Neuronal stem cell (in vitro differentiated cells): ENCODE results near the gene CACNB2.

Experiments used
- DNase-seq: peaks from one replicate; pipeline ENCODE4 v3.0.0-alpha.2; 2013; ENCODE audit warnings: low spot score
- H2AFZ ChIP-seq: one replicate; pipeline ENCODE4 v1.6.1; 2013; ENCODE audit warnings: mild to moderate bottlenecking, low read length, inconsistent platforms
- H2AK5ac ChIP-seq: 2 replicates; pipeline ENCODE4 v1.6.1; 2013; ENCODE audit warnings: low read depth, mild to moderate bottlenecking, inconsistent platforms, low read length, moderate library complexity, mixed read lengths
- H2BK120ac ChIP-seq: 2 replicates; pipeline ENCODE4 v1.6.1; 2013; ENCODE audit warnings: low read depth, mild to moderate bottlenecking, inconsistent platforms, low read length, moderate library complexity, mixed read lengths
- H2BK12ac ChIP-seq: one replicate; pipeline ENCODE4 v1.6.1; 2013; ENCODE audit warnings: low read length, inconsistent platforms
- H2BK15ac ChIP-seq: 2 replicates; pipeline ENCODE4 v1.6.1; 2013; ENCODE audit warnings: mild to moderate bottlenecking, low read length, inconsistent platforms, mixed read lengths
- H2BK5ac ChIP-seq: one replicate; pipeline ENCODE4 v1.6.1; 2013; ENCODE audit warnings: inconsistent platforms, mild to moderate bottlenecking, low read length, moderate library complexity
- H3K14ac ChIP-seq: one replicate; pipeline ENCODE4 v1.6.1; 2013; ENCODE audit warnings: low read length, inconsistent platforms
- H3K18ac ChIP-seq: 2 replicates; pipeline ENCODE4 v1.6.1; 2013; ENCODE audit warnings: low read length, inconsistent platforms
- H3K23ac ChIP-seq: 2 replicates; pipeline ENCODE4 v1.6.1; 2013; ENCODE audit warnings: low read depth, mild to moderate bottlenecking, mixed read lengths, low read length, inconsistent platforms; ENCODE audit not compliant: poor library complexity
- H3K27ac ChIP-seq: replicated peaks from 3 replicates; pipeline ENCODE4 v1.5.1; 2013; ENCODE audit warnings: low read length, inconsistent platforms
- H3K27me3 ChIP-seq, 3 experiments: 2 replicates each; pipeline ENCODE4 v1.6.1; 2013; ENCODE audit warnings: low read length in 3 of 3, mild to moderate bottlenecking in 2 of 3, inconsistent platforms in 1 of 3, low read depth in 1 of 3, mixed read lengths in 1 of 3, moderate library complexity in 1 of 3; ENCODE audit not compliant: control insufficient read depth in 3 of 3, insufficient read depth in 3 of 3
- H3K36me3 ChIP-seq, 2 donors: replicated peaks in 1 of 2; 2 replicates each; pipeline ENCODE4 v1.6.1; 2013; ENCODE audit warnings: low read length in 2 of 2; ENCODE audit not compliant: control insufficient read depth in 2 of 2, insufficient read depth in 2 of 2
- H3K4ac ChIP-seq: 2 replicates; pipeline ENCODE4 v1.6.1; 2013; ENCODE audit warnings: inconsistent platforms, mild to moderate bottlenecking, low read length, moderate library complexity
- H3K4me1 ChIP-seq, 2 donors: 1 replicate in 1 of 2; 2 replicates in 1 of 2; pipeline ENCODE4 v1.6.1; 2013; ENCODE audit warnings: low read length in 2 of 2, low read depth in 1 of 2; ENCODE audit not compliant: control insufficient read depth in 2 of 2, insufficient read depth in 1 of 2
- H3K4me2 ChIP-seq: one replicate; pipeline ENCODE4 v1.6.1; 2013; ENCODE audit warnings: mild to moderate bottlenecking, low read length, inconsistent platforms; ENCODE audit not compliant: insufficient read depth, poor library complexity, severe bottlenecking
- H3K4me3 ChIP-seq, 2 donors: 2 replicates each; pipeline ENCODE4 v1.5.1; 2013; ENCODE audit warnings: low read length in 2 of 2, mild to moderate bottlenecking in 2 of 2, inconsistent platforms in 1 of 2, moderate library complexity in 1 of 2
- H3K79me1 ChIP-seq: one replicate; pipeline ENCODE4 v1.6.1; 2013; ENCODE audit warnings: low read depth, mild to moderate bottlenecking, inconsistent platforms, low read length, moderate library complexity
- H3K9ac ChIP-seq: one replicate; pipeline ENCODE4 v1.6.1; 2013; ENCODE audit warnings: mild to moderate bottlenecking, low read depth, low read length, inconsistent platforms; ENCODE audit not compliant: poor library complexity
- H3K9me3 ChIP-seq, 2 donors: replicated peaks in 1 of 2; 2 replicates each; pipeline versions ENCODE3 to v1.6.1; 2013; ENCODE audit warnings: low read length in 2 of 2, mild to moderate bottlenecking in 2 of 2, inconsistent platforms in 1 of 2, low read depth in 1 of 2, mixed read lengths in 1 of 2, moderate library complexity in 1 of 2; ENCODE audit not compliant: control insufficient read depth in 2 of 2, insufficient read depth in 1 of 2
- H4K8ac ChIP-seq: one replicate; pipeline ENCODE4 v1.6.1; 2013; ENCODE audit warnings: low read depth, mild to moderate bottlenecking, inconsistent platforms, low read length, moderate library complexity
- H4K91ac ChIP-seq: one replicate; pipeline ENCODE4 v1.6.1; 2013; ENCODE audit warnings: low read length, low read depth, mild to moderate bottlenecking, inconsistent platforms; ENCODE audit not compliant: poor library complexity
- WGBS, 2 donors: extraction: QIAGEN DNeasy Blood & Tissue Kit; methylation state at CpG; one replicate each; pipeline ENCODE4 v1.1.7; 2013; ENCODE audit warnings: missing lambda C conversion rate in 2 of 2, mixed read lengths in 1 of 2; ENCODE audit not compliant: insufficient read length in 2 of 2, insufficient replicate concordance in 1 of 2; ENCODE audit errors: extremely low coverage in 2 of 2; 5-methylcytosine and 5-hydroxymethylcytosine counted together

CACNB2 gene

DNA sequence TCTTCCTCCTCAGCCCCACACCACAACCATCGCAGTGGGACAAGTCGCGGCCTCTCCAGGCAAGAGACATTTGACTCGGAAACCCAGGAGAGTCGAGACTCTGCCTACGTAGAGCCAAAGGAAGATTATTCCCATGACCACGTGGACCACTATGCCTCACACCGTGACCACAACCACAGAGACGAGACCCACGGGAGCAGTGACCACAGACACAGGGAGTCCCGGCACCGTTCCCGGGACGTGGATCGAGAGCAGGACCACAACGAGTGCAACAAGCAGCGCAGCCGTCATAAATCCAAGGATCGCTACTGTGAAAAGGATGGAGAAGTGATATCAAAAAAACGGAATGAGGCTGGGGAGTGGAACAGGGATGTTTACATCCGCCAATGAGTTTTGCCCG, 399.1 kb downstream of the CACNB2 start:
- Histone ChIP-seq H2BK5ac (no peak overlapping the region), H3K4me2 (no peak overlapping the region), H3K79me1 (no peaks in the 10 kb centered on the region), H2AFZ (no peak overlapping the region), H3K18ac (no peak overlapping the region), H3K36me3 (peaks cover 3 to 54% of the 10 kb centered on the region in 2 donors), H3K9ac (no peak overlapping the region), H2BK12ac (no peak overlapping the region), H3K4me1 (no peaks in the 10 kb centered on the region), H3K4me3 (no peak overlapping the region), H3K23ac (no peak overlapping the region), H2BK15ac (no peak overlapping the region), H2AK5ac (no peak overlapping the region), H3K27ac (no peak overlapping the region), H3K9me3 (no peaks in the 10 kb centered on the region), H3K4ac (no peak overlapping the region), H3K27me3 (no peaks in the 10 kb centered on the region), H3K14ac (no peak overlapping the region), H2BK120ac (no peak overlapping the region), H4K91ac (no peak overlapping the region), H4K8ac (no peak overlapping the region)
- WGBS, 2 donors, result no CpG with 5 or more reads among the region's 22 CpGs
- no peak for DNase-seq

GRCh38 chr10:18540195-18540594, 400.0 kb downstream of the CACNB2 start:
- Histone ChIP-seq H3K27me3 (no peaks in the 10 kb centered on the region), H3K27ac (no peak overlapping the region), H4K8ac (no peak overlapping the region), H2BK12ac (no peak overlapping the region), H3K4ac (no peak overlapping the region), H3K14ac (no peak overlapping the region), H2AK5ac (no peak overlapping the region), H3K79me1 (no peaks in the 10 kb centered on the region), H4K91ac (no peak overlapping the region), H3K9ac (no peak overlapping the region), H3K4me3 (no peak overlapping the region), H2AFZ (no peak overlapping the region), H3K18ac (no peak overlapping the region), H2BK15ac (no peak overlapping the region), H2BK5ac (no peak overlapping the region), H3K4me2 (no peak overlapping the region), H3K9me3 (no peaks in the 10 kb centered on the region), H2BK120ac (no peak overlapping the region), H3K23ac (no peak overlapping the region), H3K36me3 (peaks cover 3 to 63% of the 10 kb centered on the region in 2 donors), H3K4me1 (no peaks in the 10 kb centered on the region)
- no peak for DNase-seq

DNA sequence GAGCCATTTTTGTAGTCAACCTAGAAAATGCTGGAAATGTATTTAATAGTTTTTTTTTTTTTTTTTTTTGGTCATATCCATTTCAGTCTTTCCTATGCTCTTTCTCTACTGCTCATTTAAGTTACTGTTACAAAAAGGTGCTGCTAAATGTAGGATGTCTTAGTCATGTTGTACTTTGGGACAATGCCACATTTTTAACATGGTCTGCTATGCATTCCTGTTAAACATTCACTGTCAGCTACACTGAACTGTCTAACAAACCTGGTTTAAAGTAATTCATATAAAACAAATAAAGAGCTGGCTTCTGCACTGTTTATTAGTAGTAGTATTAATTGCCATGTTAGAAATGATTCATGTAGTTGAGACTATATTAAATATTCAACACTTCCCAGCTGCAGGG, 402.6 kb downstream of the CACNB2 start:
- Histone ChIP-seq H3K4me3 (no peak overlapping the region), H3K14ac (no peak overlapping the region), H3K4me2 (no peak overlapping the region), H4K8ac (no peak overlapping the region), H3K9ac (no peak overlapping the region), H3K9me3 (no peaks in the 10 kb centered on the region), H3K27ac (no peak overlapping the region), H3K23ac (no peak overlapping the region), H2AFZ (no peak overlapping the region), H2BK12ac (no peak overlapping the region), H3K36me3 (peaks cover 3 to 56% of the 10 kb centered on the region in 2 donors), H3K4me1 (no peaks in the 10 kb centered on the region), H3K4ac (no peak overlapping the region), H2BK15ac (no peak overlapping the region), H2BK5ac (no peak overlapping the region), H3K18ac (no peak overlapping the region), H4K91ac (no peak overlapping the region), H2BK120ac (no peak overlapping the region), H3K27me3 (no peaks in the 10 kb centered on the region), H2AK5ac (no peak overlapping the region), H3K79me1 (no peaks in the 10 kb centered on the region)
- DNase-seq, result no peak

GRCh38 chr10:18545621-18546305, 405.5 kb downstream of the CACNB2 start:
- H3K27ac ChIP-seq, result no peak overlapping the region
- DNase-seq, result no peak

More at GRCh38 chr10:18545621-18546305, 405.5 kb downstream of the CACNB2 start:
- Histone ChIP-seq H2AFZ (no peak overlapping the region), H3K27me3 (no peaks in the 10 kb centered on the region), H4K8ac (no peak overlapping the region), H3K4ac (no peak overlapping the region), H2BK5ac (no peak overlapping the region), H3K9me3 (no peaks in the 10 kb centered on the region), H2BK12ac (no peak overlapping the region), H3K79me1 (no peaks in the 10 kb centered on the region), H3K23ac (no peak overlapping the region), H3K14ac (no peak overlapping the region), H2AK5ac (no peak overlapping the region), H3K18ac (no peak overlapping the region), H2BK120ac (no peak overlapping the region), H3K4me2 (no peak overlapping the region), H3K9ac (no peak overlapping the region), H4K91ac (no peak overlapping the region), H2BK15ac (no peak overlapping the region), H3K4me3 (no peak overlapping the region), H3K36me3 (peaks cover 0 to 49% of the 10 kb centered on the region in 2 donors), H3K4me1 (no peaks in the 10 kb centered on the region)
- WGBS, 2 donors, result no CpG with 5 or more reads among the region's 7 CpGs
